GM12878 (cell line): ENCODE data around the gene TEX51. TPM values are rescaled to one million over a fixed set of nuclear protein-coding genes. Genes with fewer than 3 reads are reported as not detected.

Source experiments
- ATAC-seq: fragments of 200-7000 bp; cut with Tn5 transposase; 3 replicates; pipeline ENCODE4 v1.9.1; 2020; ENCODE audit warnings: mild to moderate bottlenecking, moderate library complexity
- BruUV-seq: library from RNA; stranded (reverse); fragments of 400-500 nt; replicated peaks from 2 replicates; lab custom pipeline; 2021; lab: Mats Ljungman, UMichigan
- CTCF ChIA-PET: fragments of 300-600 bp; sonication (Branson Sonifier 250); formaldehyde crosslinking; extraction: SDS; loops from one replicate; lab custom pipeline; 2021; ENCODE audit warnings: inconsistent platforms; lab: Yijun Ruan, JAX
- POLR2A ChIA-PET: fragments of 350-600 bp; formaldehyde crosslinking; extraction: SDS; loops from one replicate; lab custom pipeline; 2021; ENCODE audit warnings: inconsistent platforms; lab: Charles Lee
- RAD21 ChIA-PET: fragments of 300-600 bp; sonication (Branson Sonifier 250); formaldehyde crosslinking; loops from one replicate; lab custom pipeline; 2023; ENCODE audit warnings: antibody characterized with exemption; ENCODE audit not compliant: unreplicated experiment; lab: Charles Lee
- SMC1A ChIA-PET: fragments of 300-600 bp; sonication (Branson Sonifier 250); formaldehyde crosslinking; loops from one replicate; lab custom pipeline; 2023; ENCODE audit not compliant: unreplicated experiment, uncharacterized antibody; lab: Charles Lee
- DNase-seq: peaks from one replicate; pipeline ENCODE4 v3.0.0-alpha.2; 2011; ENCODE audit warnings: low read depth, low spot score
- FAIRE-seq: peaks from 3 replicates; lab custom pipeline; 2011; peaks lifted over from hg19 to GRCh38; lab: Jason Lieb, UNC
- H2AFZ ChIP-seq: 2 replicates; pipeline ENCODE4 v1.6.0; 2011; ENCODE audit warnings: low read depth, low read length, control low read depth; ENCODE audit not compliant: control insufficient read depth
- H3K27ac ChIP-seq: 2 replicates; pipeline ENCODE4 v1.5.1; 2011; ENCODE audit warnings: control low read depth; ENCODE audit not compliant: control insufficient read depth, insufficient read depth
- H3K27me3 ChIP-seq, 2 experiments: replicated peaks in 1 of 2; 2 replicates each; pipeline versions ENCODE4 v1.6.0 to v1.6.1; 2011; ENCODE audit warnings: low read length in 1 of 2; ENCODE audit not compliant: control insufficient read depth in 2 of 2, insufficient read depth in 2 of 2
- H3K36me3 ChIP-seq, 2 experiments: 2 replicates each; pipeline ENCODE4 v1.5.1; 2011; ENCODE audit warnings: low read length in 1 of 2; ENCODE audit not compliant: control insufficient read depth in 2 of 2, insufficient read depth in 2 of 2
- H3K4me1 ChIP-seq: 2 replicates; pipeline ENCODE4 v1.6.1; 2011; ENCODE audit warnings: mild to moderate bottlenecking, low read length, moderate library complexity, mixed read lengths; ENCODE audit not compliant: control insufficient read depth, insufficient read depth
- H3K4me2 ChIP-seq: 2 replicates; pipeline ENCODE4 v1.6.0; 2011; ENCODE audit warnings: control low read depth; ENCODE audit not compliant: control insufficient read depth, insufficient read depth
- H3K4me3 ChIP-seq: fragments of 200-600 bp; sonication (generic); 2 replicates; pipeline ENCODE4 v1.5.1; 2016
- H3K79me2 ChIP-seq: 2 replicates; pipeline ENCODE4 v1.6.0; 2011; ENCODE audit warnings: low read length; ENCODE audit not compliant: control insufficient read depth, insufficient read depth
- H3K9ac ChIP-seq: 2 replicates; pipeline ENCODE4 v1.8.0; 2011; ENCODE audit warnings: low read length, control low read depth, mixed read lengths; ENCODE audit not compliant: control insufficient read depth, insufficient read depth
- H3K9me3 ChIP-seq: replicated peaks from 3 replicates; pipeline ENCODE4 v1.5.1; 2011; ENCODE audit warnings: mild to moderate bottlenecking, low read length; ENCODE audit not compliant: control insufficient read depth, insufficient read depth
- H4K20me1 ChIP-seq: 2 replicates; pipeline ENCODE4 v1.6.0; 2011; ENCODE audit not compliant: control insufficient read depth, insufficient read depth
- BCLAF1 ChIP-seq: fragments of 450-650 bp; IDR thresholded peaks from 2 replicates; pipeline ENCODE4 v1.6.1; 2017; ENCODE audit warnings: antibody characterized with exemption, mild to moderate bottlenecking, moderate library complexity
- CHD1 ChIP-seq: IDR thresholded peaks from 2 replicates; pipeline ENCODE4 v1.6.1; 2012; ENCODE audit warnings: low read depth, low read length, improper control_type of control experiment
- CTCF ChIP-seq, 3 experiments: IDR thresholded peaks in 2 of 3; conservative IDR thresholded peaks in 1 of 3; 2 replicates each; pipeline ENCODE4 v1.5.1; 2011; ENCODE audit warnings: low read depth in 3 of 3, low read length in 3 of 3, mild to moderate bottlenecking in 3 of 3, control low read depth in 2 of 3, moderate library complexity in 2 of 3, inconsistent platforms in 1 of 3, mixed read lengths in 1 of 3; ENCODE audit not compliant: control insufficient read depth in 2 of 3, insufficient read depth in 1 of 3; ENCODE audit errors: extremely low read depth in 1 of 3
- EGR1 ChIP-seq, 2 experiments: IDR thresholded peaks; 1 replicate in 1 of 2; 2 replicates in 1 of 2; pipeline ENCODE4 v1.6.1; 2011 to 2012; ENCODE audit warnings: low read depth in 2 of 2, low read length in 2 of 2, borderline replicate concordance in 1 of 2, mild to moderate bottlenecking in 1 of 2, moderate library complexity in 1 of 2
- HDGF ChIP-seq: fragments of 450-650 bp; IDR thresholded peaks from 2 replicates; pipeline ENCODE4 v1.6.1; 2016; ENCODE audit warnings: antibody characterized with exemption
- KLF5 ChIP-seq: fragments of 450-650 bp; IDR thresholded peaks from 2 replicates; pipeline ENCODE4 v1.6.1; 2014; ENCODE audit warnings: mild to moderate bottlenecking; ENCODE audit not compliant: partially characterized antibody
- REST ChIP-seq: IDR thresholded peaks from 2 replicates; pipeline ENCODE4 v1.6.1; 2012; ENCODE audit warnings: mild to moderate bottlenecking, low read depth, low read length
- RFX5 ChIP-seq: IDR thresholded peaks from 2 replicates; pipeline ENCODE4 v1.6.1; 2011; ENCODE audit warnings: low read depth, low read length, improper control_type of control experiment
- RUNX3 ChIP-seq: IDR thresholded peaks from 2 replicates; pipeline ENCODE4 v1.6.1; 2012; ENCODE audit warnings: low read length, inconsistent platforms
- SIX5 ChIP-seq: IDR thresholded peaks from 2 replicates; pipeline ENCODE4 v1.6.1; 2011; ENCODE audit warnings: mild to moderate bottlenecking, low read depth, low read length, moderate library complexity; ENCODE audit not compliant: severe bottlenecking
- TCF3 ChIP-seq: IDR thresholded peaks from 2 replicates; pipeline ENCODE4 v1.6.1; 2012; ENCODE audit warnings: low read depth, mild to moderate bottlenecking, low read length, borderline replicate concordance; ENCODE audit not compliant: insufficient read depth
- ZBTB11 ChIP-seq: fragments of 450-650 bp; formaldehyde crosslinking; IDR thresholded peaks from 2 replicates; pipeline ENCODE4 v1.5.0; 2022; ENCODE audit warnings: mild to moderate bottlenecking, missing genetic modification characterization
- WGBS: methylation state at CpG from one replicate; pipeline ENCODE4 v1.1.6; 2016; ENCODE audit warnings: low lambda C conversion rate; ENCODE audit not compliant: insufficient replicate concordance, insufficient coverage; ENCODE audit errors: missing lambda C conversion rate; 5-methylcytosine and 5-hydroxymethylcytosine counted together
- in situ Hi-C: fragments of 300-500 bp; cut with MboI; formaldehyde crosslinking; loops from 9 replicates; pipeline ENCODE4 v1.14.3; 2018; ENCODE audit warnings: mixed read lengths
- intact Hi-C: fragments of 100-400 bp; cut with micrococcal nuclease; formaldehyde crosslinking; loops from one replicate; pipeline ENCODE4 v1.14.2; 2022; ENCODE audit not compliant: unreplicated experiment
- polyA plus RNA-seq, 11 experiments: library from polyadenylated mRNA; depleted of rRNA in 4 of 11; unstranded in 6 of 11; stranded (reverse) in 5 of 11; fragments of >200 nt; fragmentation: Nextera tagmentation in 4 of 11; fragmentation: Illumina TruSeq in 1 of 11; extraction: Ambion mirVana in 4 of 11; extraction: Trizol in 1 of 11; gene quantifications; 1 replicate in 1 of 11; 2 replicates in 10 of 11; pipeline versions ENCODE4 v1.2.1 to v1.2.3, GENCODE V29; 2011 to 2016; ENCODE audit warnings: inconsistent platforms in 2 of 11, missing spikeins in 2 of 11, low read depth in 1 of 11
- total RNA-seq, 4 experiments: library from RNA; depleted of rRNA in 3 of 4; stranded (reverse); fragments of >200 nt in 3 of 4; fragmentation: Illumina TruSeq in 1 of 4; extraction: Trizol in 1 of 4; gene quantifications; 2 replicates each; pipeline versions ENCODE4 v1.2.1 to v1.2.3, GENCODE V29; 2013 to 2021

TEX51 gene
- total and polyA plus RNA-seq, 10 of the 15 experiments (the other 5 are each of a cell fraction or from before 2014, with no cell fraction given): not detected

- no peaks in the 10 kb centered on the region for H4K20me1 ChIP-seq
- H3K4me1 ChIP-seq: no peaks in the 10 kb centered on the region
- no peaks in the 10 kb centered on the region; the same call in 2 of the 3 replicates for H3K9me3 ChIP-seq
- in situ Hi-C loops (no loop called here), intact Hi-C loops (no loop called here)
- 2% methylated on average over 12 of the region's 12 CpGs for WGBS
- DNase-seq (no peak), ATAC-seq (peak; percentile 78), FAIRE-seq (no peak)
- H3K36me3 ChIP-seq: no peaks in the 10 kb centered on the region
- H3K9ac ChIP-seq: no peak overlapping the region
- no peak overlapping the region for H3K27ac ChIP-seq
- RAD21 ChIA-PET: no interaction called here
- H3K79me2 ChIP-seq: no peaks in the 10 kb centered on the region
- SMC1A ChIA-PET: no interaction called here
- BruUV-seq: no TSS peak
- CTCF ChIA-PET: no interaction called here
- H3K4me2 ChIP-seq: no peak overlapping the region
- H3K27me3 ChIP-seq: peaks cover 0 to 2% of the 10 kb centered on the region in 2 experiments; a peak in 2 of 4 replicates
- H3K4me3 ChIP-seq: no peak overlapping the region
- POLR2A ChIA-PET: no interaction called here
- H2AFZ ChIP-seq: no peak overlapping the region
- TF ChIP-seq BCLAF1 (no peak), RFX5 (no peak), ZBTB11 (CRISPR knock-in tag) (no peak), SIX5 (no peak), KLF5 (no peak), CTCF (IDR thresholded peaks at IDR 0.05 in 2 of 3, conservative IDR thresholded peaks at IDR 0.05 in 1 of 3; ENCODE audit: control insufficient read depth in 2 of 3, extremely low read depth in 1 of 3, insufficient read depth in 1 of 3, low read depth in 3 of 3, low read length in 3 of 3) (no peak), HDGF (no peak), RUNX3 (no peak), REST (no peak), CHD1 (no peak), TCF3 (no peak), EGR1 (IDR thresholded peaks at IDR 0.05; ENCODE audit: borderline replicate concordance in 1 of 2, low read depth in 2 of 2, low read length in 2 of 2) (no peak)
These were observed 9.0 kb downstream of the TEX51 start for GRCh38 chr2:126907671-126908070.
